Measurements from ENCODE around the gene ABCA13.
A peak's percentile ranks its signal among the peaks of the same experiment; 100 is the strongest.

ABCA13 gene

DNA sequence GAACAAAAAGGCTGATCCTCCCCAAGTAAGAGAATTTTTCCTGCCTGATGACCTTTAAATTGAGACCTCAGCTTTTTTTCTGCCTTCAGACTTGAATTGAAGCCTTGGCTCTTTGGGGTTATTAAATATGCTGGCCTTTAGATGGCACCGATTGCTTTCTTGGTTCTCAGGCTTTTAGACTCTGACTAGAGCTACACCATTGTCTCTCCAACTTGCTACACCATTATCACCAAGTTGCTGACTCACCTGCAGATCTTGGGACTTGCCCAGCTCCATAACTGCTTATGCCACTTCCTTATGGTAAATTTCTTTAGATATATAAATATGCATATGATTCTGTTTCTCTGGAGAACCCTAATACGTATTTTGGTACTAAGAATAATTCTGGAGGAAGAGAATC, 3.1 kb upstream of the ABCA13 start:
- no peak for TF ChIP-seq POLR2AphosphoS5 (IDR thresholded peaks at IDR 0.05; ENCODE audit: low read depth)
- no peak for TF ChIP-seq GABPA (IDR thresholded peaks at IDR 0.05; ENCODE audit: low read depth)
- TF ChIP-seq SPI1 (IDR thresholded peaks at IDR 0.05; ENCODE audit: borderline replicate concordance, low read depth) = no peak
- TF ChIP-seq, protein P1, sequence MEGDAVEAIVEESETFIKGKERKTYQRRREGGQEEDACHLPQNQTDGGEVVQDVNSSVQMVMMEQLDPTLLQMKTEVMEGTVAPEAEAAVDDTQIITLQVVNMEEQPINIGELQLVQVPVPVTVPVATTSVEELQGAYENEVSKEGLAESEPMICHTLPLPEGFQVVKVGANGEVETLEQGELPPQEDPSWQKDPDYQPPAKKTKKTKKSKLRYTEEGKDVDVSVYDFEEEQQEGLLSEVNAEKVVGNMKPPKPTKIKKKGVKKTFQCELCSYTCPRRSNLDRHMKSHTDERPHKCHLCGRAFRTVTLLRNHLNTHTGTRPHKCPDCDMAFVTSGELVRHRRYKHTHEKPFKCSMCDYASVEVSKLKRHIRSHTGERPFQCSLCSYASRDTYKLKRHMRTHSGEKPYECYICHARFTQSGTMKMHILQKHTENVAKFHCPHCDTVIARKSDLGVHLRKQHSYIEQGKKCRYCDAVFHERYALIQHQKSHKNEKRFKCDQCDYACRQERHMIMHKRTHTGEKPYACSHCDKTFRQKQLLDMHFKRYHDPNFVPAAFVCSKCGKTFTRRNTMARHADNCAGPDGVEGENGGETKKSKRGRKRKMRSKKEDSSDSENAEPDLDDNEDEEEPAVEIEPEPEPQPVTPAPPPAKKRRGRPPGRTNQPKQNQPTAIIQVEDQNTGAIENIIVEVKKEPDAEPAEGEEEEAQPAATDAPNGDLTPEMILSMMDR (IDR thresholded peaks at IDR 0.05; ENCODE audit: insufficient read depth, low read length) = no peak
- TF ChIP-seq, protein P2, sequence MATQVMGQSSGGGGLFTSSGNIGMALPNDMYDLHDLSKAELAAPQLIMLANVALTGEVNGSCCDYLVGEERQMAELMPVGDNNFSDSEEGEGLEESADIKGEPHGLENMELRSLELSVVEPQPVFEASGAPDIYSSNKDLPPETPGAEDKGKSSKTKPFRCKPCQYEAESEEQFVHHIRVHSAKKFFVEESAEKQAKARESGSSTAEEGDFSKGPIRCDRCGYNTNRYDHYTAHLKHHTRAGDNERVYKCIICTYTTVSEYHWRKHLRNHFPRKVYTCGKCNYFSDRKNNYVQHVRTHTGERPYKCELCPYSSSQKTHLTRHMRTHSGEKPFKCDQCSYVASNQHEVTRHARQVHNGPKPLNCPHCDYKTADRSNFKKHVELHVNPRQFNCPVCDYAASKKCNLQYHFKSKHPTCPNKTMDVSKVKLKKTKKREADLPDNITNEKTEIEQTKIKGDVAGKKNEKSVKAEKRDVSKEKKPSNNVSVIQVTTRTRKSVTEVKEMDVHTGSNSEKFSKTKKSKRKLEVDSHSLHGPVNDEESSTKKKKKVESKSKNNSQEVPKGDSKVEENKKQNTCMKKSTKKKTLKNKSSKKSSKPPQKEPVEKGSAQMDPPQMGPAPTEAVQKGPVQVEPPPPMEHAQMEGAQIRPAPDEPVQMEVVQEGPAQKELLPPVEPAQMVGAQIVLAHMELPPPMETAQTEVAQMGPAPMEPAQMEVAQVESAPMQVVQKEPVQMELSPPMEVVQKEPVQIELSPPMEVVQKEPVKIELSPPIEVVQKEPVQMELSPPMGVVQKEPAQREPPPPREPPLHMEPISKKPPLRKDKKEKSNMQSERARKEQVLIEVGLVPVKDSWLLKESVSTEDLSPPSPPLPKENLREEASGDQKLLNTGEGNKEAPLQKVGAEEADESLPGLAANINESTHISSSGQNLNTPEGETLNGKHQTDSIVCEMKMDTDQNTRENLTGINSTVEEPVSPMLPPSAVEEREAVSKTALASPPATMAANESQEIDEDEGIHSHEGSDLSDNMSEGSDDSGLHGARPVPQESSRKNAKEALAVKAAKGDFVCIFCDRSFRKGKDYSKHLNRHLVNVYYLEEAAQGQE (IDR thresholded peaks at IDR 0.05; ENCODE audit: insufficient replicate concordance, low read depth) = no peak
- Histone ChIP-seq H3K27ac (replicated peaks) (no peak overlapping the region), H3K27me3 (ENCODE audit: insufficient read depth, poor library complexity, severe bottlenecking) (peaks cover 2% of the 10 kb centered on the region), H3K4me3 (replicated peaks; ENCODE audit: insufficient read depth, low read length) (no peak overlapping the region)
- peak in 1 of 2 experiments; percentile 35 for DNase-seq (ENCODE audit: low read depth in 1 of 2, low spot score in 1 of 2)

DNA sequence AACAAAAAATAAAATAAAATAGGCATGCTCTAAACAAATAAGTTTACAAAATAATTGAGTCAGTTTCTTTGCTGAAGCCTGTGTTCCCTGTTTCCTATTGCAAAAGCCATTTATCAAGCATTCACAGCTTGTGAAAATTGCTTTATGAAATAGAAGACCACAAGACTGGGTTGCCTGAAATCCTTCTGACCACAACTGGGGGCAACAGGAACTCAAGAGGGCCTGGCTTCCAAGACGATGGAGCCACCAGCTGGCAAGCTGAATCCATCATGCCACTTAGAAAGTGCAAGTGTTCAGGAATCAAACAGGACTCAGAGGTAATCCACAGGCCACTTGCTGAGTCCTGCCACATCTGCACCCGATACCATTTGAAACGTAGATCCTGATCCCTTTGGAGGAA, 752 bp upstream of the ABCA13 start:
- TF ChIP-seq GABPA (IDR thresholded peaks at IDR 0.05; ENCODE audit: low read depth) (no peak), SPI1 (IDR thresholded peaks at IDR 0.05; ENCODE audit: borderline replicate concordance, low read depth) (peak; percentile 9; the same call in 1 of the 2 replicates), POLR2AphosphoS5 (IDR thresholded peaks at IDR 0.05; ENCODE audit: low read depth) (peak; percentile 73)
- TF ChIP-seq, protein P1 (IDR thresholded peaks at IDR 0.05; ENCODE audit: insufficient read depth, low read length) = no peak
- Histone ChIP-seq H3K4me3 (replicated peaks; ENCODE audit: insufficient read depth, low read length) (no peak overlapping the region), H3K27ac (replicated peaks) (peak overlapping the region; percentile 25; the same call in 1 of the 2 replicates), H3K27me3 (ENCODE audit: insufficient read depth, poor library complexity, severe bottlenecking) (no peaks in the 10 kb centered on the region)
- DNase-seq (ENCODE audit: low read depth in 1 of 2, low spot score in 1 of 2) = peak; percentile 17 to 71

DNA sequence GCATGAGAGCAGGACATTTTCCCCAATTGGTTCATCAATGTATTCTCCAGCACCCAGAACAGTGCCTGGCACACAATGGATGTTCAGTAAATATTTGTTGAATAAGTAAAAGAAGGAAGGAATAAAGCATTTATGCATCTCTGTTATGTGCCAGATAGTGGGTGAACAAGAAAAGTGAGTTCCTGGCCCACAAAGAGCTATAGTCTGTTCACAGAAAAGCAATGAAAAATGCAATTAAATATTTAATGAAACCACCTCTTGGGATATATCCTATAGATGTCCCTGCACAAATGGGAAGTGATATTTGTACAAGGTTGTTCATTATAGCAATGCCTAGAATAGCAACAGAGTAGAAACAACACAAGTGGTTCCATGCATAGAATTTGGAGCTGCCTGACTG, 2.1 kb downstream of the ABCA13 start:
- H3K4me3 ChIP-seq (replicated peaks; ENCODE audit: insufficient read depth, low read length) = no peak overlapping the region
- no peak for DNase-seq (ENCODE audit: low read depth in 1 of 2, low spot score in 1 of 2)
- H3K27ac ChIP-seq (replicated peaks) = no peak overlapping the region
- H3K27me3 ChIP-seq (ENCODE audit: insufficient read depth, poor library complexity, severe bottlenecking) = no peaks in the 10 kb centered on the region
- TF ChIP-seq, protein P1 (IDR thresholded peaks at IDR 0.05; ENCODE audit: insufficient read depth, low read length) = no peak
- no peak for TF ChIP-seq POLR2AphosphoS5 (IDR thresholded peaks at IDR 0.05; ENCODE audit: low read depth)
- TF ChIP-seq SPI1 (IDR thresholded peaks at IDR 0.05; ENCODE audit: borderline replicate concordance, low read depth) = no peak
- no peak for TF ChIP-seq GABPA (IDR thresholded peaks at IDR 0.05; ENCODE audit: low read depth)
- TF ChIP-seq, protein P2 (IDR thresholded peaks at IDR 0.05; ENCODE audit: insufficient replicate concordance, low read depth) = no peak
